SK-N-SH (cell line): ENCODE data around the gene GRM2. TPM values are rescaled to one million over a fixed set of nuclear protein-coding genes. Genes with fewer than 3 reads are reported as not detected.

Experiments
- CTCF ChIA-PET: fragments of 300-600, 350-600 bp; formaldehyde crosslinking; extraction: SDS; loops from one replicate; lab custom pipeline; 2021; lab: Yijun Ruan, JAX
- POLR2A ChIA-PET: fragments of 350-600 bp; sonication (Branson Sonifier 250); formaldehyde crosslinking; extraction: SDS; loops from one replicate; lab custom pipeline; 2020; ENCODE audit warnings: antibody characterized with exemption, inconsistent platforms; lab: Yijun Ruan, JAX
- DNase-seq: peaks from one replicate; pipeline ENCODE4 v3.0.0; 2012
- H2AFZ ChIP-seq: fragments of 200-600 bp; sonication (generic); 2 replicates; pipeline ENCODE4 v1.8.1; 2016; ENCODE audit warnings: antibody characterized with exemption, mild to moderate bottlenecking, low read depth
- H3F3A ChIP-seq: fragments of 200-600 bp; sonication (generic); replicated peaks from 2 replicates; pipeline ENCODE3; 2016; ENCODE audit warnings: antibody characterized with exemption, mild to moderate bottlenecking; ENCODE audit not compliant: insufficient read depth
- H3K27ac ChIP-seq, 2 experiments: fragments of 200-500 bp in 1 of 2; fragments of 200-600 bp in 1 of 2; sonication (Bioruptor generic) in 1 of 2; sonication (generic), shearing (Covaris generic) in 1 of 2; 2 replicates each; pipeline versions ENCODE4 v1.5.1 to v1.6.1; 2014 to 2016; ENCODE audit warnings: low read depth in 2 of 2, inconsistent platforms in 1 of 2, low read length in 1 of 2, mild to moderate bottlenecking in 1 of 2, mixed read lengths in 1 of 2
- H3K27me3 ChIP-seq: fragments of 200-600 bp; sonication (generic), shearing (Covaris generic); 2 replicates; pipeline ENCODE4 v1.6.1; 2016; ENCODE audit warnings: mixed run types; ENCODE audit not compliant: insufficient read depth
- H3K36me3 ChIP-seq, 2 experiments: fragments of 200-500 bp in 1 of 2; fragments of 200-600 bp in 1 of 2; sonication (Bioruptor generic) in 1 of 2; sonication (generic) in 1 of 2; replicated peaks in 1 of 2; 2 replicates each; pipeline versions ENCODE3 to v1.5.1; 2014 to 2016; ENCODE audit warnings: low read length in 1 of 2, mild to moderate bottlenecking in 1 of 2; ENCODE audit not compliant: insufficient read depth in 2 of 2, control insufficient read depth in 1 of 2
- H3K4me1 ChIP-seq, 2 experiments: fragments of 200-500 bp in 1 of 2; fragments of 200-600 bp in 1 of 2; sonication (Bioruptor generic) in 1 of 2; sonication (generic), shearing (Covaris generic) in 1 of 2; 2 replicates each; pipeline versions ENCODE4 v1.5.1 to v1.6.1; 2014 to 2016; ENCODE audit warnings: low read depth in 1 of 2, low read length in 1 of 2, mixed run types in 1 of 2; ENCODE audit not compliant: insufficient read depth in 2 of 2, control insufficient read depth in 1 of 2
- H3K4me2 ChIP-seq: fragments of 200-600 bp; sonication (generic), shearing (Covaris generic); 2 replicates; pipeline ENCODE4 v1.6.1; 2017; ENCODE audit warnings: mixed run types
- H3K4me3 ChIP-seq, 2 experiments: fragments of 200-500 bp in 1 of 2; fragments of 200-600 bp in 1 of 2; sonication (Bioruptor generic) in 1 of 2; sonication (generic), shearing (Covaris generic) in 1 of 2; 2 replicates each; pipeline versions ENCODE4 v1.5.1 to v1.8.1; 2014 to 2016; ENCODE audit warnings: low read depth in 2 of 2, inconsistent platforms in 1 of 2, low read length in 1 of 2, mild to moderate bottlenecking in 1 of 2, mixed read lengths in 1 of 2, moderate library complexity in 1 of 2
- H3K79me2 ChIP-seq: fragments of 200-600 bp; sonication (generic); 2 replicates; pipeline ENCODE4 v1.8.1; 2017; ENCODE audit warnings: mild to moderate bottlenecking; ENCODE audit not compliant: insufficient read depth
- H3K9ac ChIP-seq: fragments of 200-600 bp; sonication (generic); 2 replicates; pipeline ENCODE4 v1.6.1; 2017; ENCODE audit warnings: mixed run types
- H3K9me2 ChIP-seq: fragments of 200-600 bp; sonication (generic); 2 replicates; pipeline ENCODE4 v1.6.1; 2017; ENCODE audit warnings: mixed run types
- H3K9me3 ChIP-seq: fragments of 200-600 bp; sonication (generic); 2 replicates; pipeline ENCODE4 v1.6.1; 2017; ENCODE audit warnings: mixed run types, mild to moderate bottlenecking, moderate library complexity
- H4K20me1 ChIP-seq: fragments of 200-600 bp; sonication (generic); 2 replicates; pipeline ENCODE4 v1.6.1; 2017; ENCODE audit warnings: mild to moderate bottlenecking, mixed run types; ENCODE audit not compliant: insufficient read depth
- CHD2 ChIP-seq: fragments of 150-350 bp; IDR thresholded peaks from 2 replicates; pipeline ENCODE4 v1.6.1; 2018; ENCODE audit warnings: low read length; ENCODE audit not compliant: partially characterized antibody
- CTCF ChIP-seq: fragments of 200-600 bp; sonication (generic); IDR thresholded peaks from 2 replicates; pipeline ENCODE4 v1.6.1; 2017; ENCODE audit warnings: antibody characterized with exemption, mild to moderate bottlenecking, moderate library complexity
- ELF1 ChIP-seq: IDR thresholded peaks from 2 replicates; pipeline ENCODE4 v1.4.0; 2012
- EZH2phosphoT487 ChIP-seq: fragments of 200-600 bp; sonication (generic); IDR thresholded peaks from 2 replicates; pipeline ENCODE4 v1.6.1; 2017; ENCODE audit warnings: low read depth, mixed run types, mild to moderate bottlenecking, antibody characterized with exemption, moderate library complexity, borderline replicate concordance
- FOSL2 ChIP-seq: IDR thresholded peaks from 2 replicates; pipeline ENCODE4 v1.4.0; 2012; ENCODE audit warnings: low read depth, mild to moderate bottlenecking, moderate library complexity, borderline replicate concordance
- FOXJ3 ChIP-seq: sonication (generic); formaldehyde crosslinking; IDR thresholded peaks from 2 replicates; pipeline ENCODE4 v1.5.1; 2020; ENCODE audit warnings: mild to moderate bottlenecking, missing genetic modification reagents
- GABPA ChIP-seq: IDR thresholded peaks from 2 replicates; pipeline ENCODE4 v1.4.0; 2012; ENCODE audit warnings: low read depth, mild to moderate bottlenecking
- GATA2 ChIP-seq: sonication (generic); formaldehyde crosslinking; IDR thresholded peaks from 2 replicates; pipeline ENCODE4 v1.5.0; 2020; ENCODE audit warnings: mild to moderate bottlenecking, missing genetic modification reagents
- MAX ChIP-seq: IDR thresholded peaks from 2 replicates; pipeline ENCODE4 v1.4.0; 2012; ENCODE audit warnings: low read depth
- NRF1 ChIP-seq: IDR thresholded peaks from 2 replicates; pipeline ENCODE4 v1.6.1; 2012; ENCODE audit warnings: low read depth, mild to moderate bottlenecking, low read length
- REST ChIP-seq: IDR thresholded peaks from 2 replicates; pipeline ENCODE4 v1.6.1; 2012; ENCODE audit warnings: mild to moderate bottlenecking, low read depth, low read length, moderate library complexity
- RFX5 ChIP-seq: IDR thresholded peaks from 2 replicates; pipeline ENCODE4 v1.6.1; 2012; ENCODE audit warnings: mild to moderate bottlenecking, improper control_type of control experiment, low read length
- RXRA ChIP-seq: IDR thresholded peaks from 2 replicates; pipeline ENCODE4 v1.4.0; 2012; ENCODE audit warnings: low read depth, mild to moderate bottlenecking, borderline replicate concordance
- USF1 ChIP-seq: IDR thresholded peaks from 2 replicates; pipeline ENCODE4 v1.4.0; 2012; ENCODE audit warnings: low read depth, borderline replicate concordance
- USF2 ChIP-seq: fragments of 150-350 bp; IDR thresholded peaks from 2 replicates; pipeline ENCODE4 v1.6.1; 2017; ENCODE audit warnings: antibody characterized with exemption, low read length, low read depth, borderline replicate concordance
- YY1 ChIP-seq: IDR thresholded peaks from 2 replicates; pipeline ENCODE4 v1.4.0; 2012; ENCODE audit warnings: low read depth, mild to moderate bottlenecking
- ZBTB33 ChIP-seq: IDR thresholded peaks from 2 replicates; pipeline ENCODE4 v1.4.0; 2012; ENCODE audit warnings: low read depth, borderline replicate concordance
- WGBS: methylation state at CpG from one replicate; pipeline ENCODE4 v1.1.6; 2017; ENCODE audit warnings: low lambda C conversion rate; 5-methylcytosine and 5-hydroxymethylcytosine counted together
- polyA plus RNA-seq, 3 experiments: library from polyadenylated mRNA; depleted of rRNA; stranded (reverse); fragments of >200 nt; gene quantifications; 2 replicates each; pipeline ENCODE4 v1.2.3, GENCODE V29; 2012

GRM2 gene
- polyA plus RNA-seq, 1 of the 3 experiments (the other 2 are of a cell fraction), result 0.15 TPM

GRCh38 chr3:51686512-51687215 is 20.2 kb upstream of the GRM2 start (continued):
- TF ChIP-seq GABPA (no peak), GATA2 (CRISPR knock-in tag) (no peak), CHD2 (no peak), USF2 (no peak), RFX5 (no peak), MAX (no peak), RXRA (no peak), FOXJ3 (CRISPR knock-in tag) (no peak), CTCF (no peak), NRF1 (no peak)
- TF ChIP-seq, all 33 proteins: peak for 0

GRCh38 chr3:51687431-51688205 is 19.2 kb upstream of the GRM2 start:
- WGBS, result 96% methylated on average over 10 of the region's 14 CpGs
- Histone ChIP-seq H3K27me3 (no peaks in the 10 kb centered on the region), H2AFZ (no peak overlapping the region), H3K9me3 (no peaks in the 10 kb centered on the region), H3K9me2 (no peaks in the 10 kb centered on the region), H3K4me2 (no peak overlapping the region), H3F3A (no peaks in the 10 kb centered on the region), H3K36me3 (peaks cover 8 to 58% of the 10 kb centered on the region in 2 experiments), H3K27ac (no peak overlapping the region), H3K9ac (no peak overlapping the region), H3K4me1 (no peaks in the 10 kb centered on the region), H3K79me2 (no peaks in the 10 kb centered on the region), H4K20me1 (peaks cover 11% of the 10 kb centered on the region), H3K4me3 (no peak overlapping the region)
- POLR2A ChIA-PET, result no interaction called here
- CTCF ChIA-PET, result interaction anchor here (0.7 to 1.9 kb wide), 2 partner anchors 19 to 185 kb away, joined by 3 to 10 read pairs; no protein-coding TSS in a partner anchor
- no peak for DNase-seq
- no peak for TF ChIP-seq EZH2phosphoT487
- no peak for TF ChIP-seq YY1
- TF ChIP-seq ELF1, result no peak
- no peak for TF ChIP-seq FOSL2
- TF ChIP-seq REST, result no peak
- TF ChIP-seq ZBTB33, result no peak
- no peak for TF ChIP-seq GATA2 (CRISPR knock-in tag)
- no peak for TF ChIP-seq USF1
- TF ChIP-seq CTCF, result no peak
